PFSK-1 (cell line): Measurements from ENCODE around the gene CCNB1.

Source experiments
- POLR2AphosphoS5 ChIP-seq: IDR thresholded peaks from 2 replicates; pipeline ENCODE4 v1.6.1; 2012; ENCODE audit warnings: low read depth, mild to moderate bottlenecking, control low read depth, low read length, moderate library complexity
- SIN3A ChIP-seq: IDR thresholded peaks from 2 replicates; pipeline ENCODE4 v1.6.1; 2012; ENCODE audit warnings: mild to moderate bottlenecking, low read length, moderate library complexity, borderline replicate concordance; ENCODE audit not compliant: insufficient read depth

DNA sequence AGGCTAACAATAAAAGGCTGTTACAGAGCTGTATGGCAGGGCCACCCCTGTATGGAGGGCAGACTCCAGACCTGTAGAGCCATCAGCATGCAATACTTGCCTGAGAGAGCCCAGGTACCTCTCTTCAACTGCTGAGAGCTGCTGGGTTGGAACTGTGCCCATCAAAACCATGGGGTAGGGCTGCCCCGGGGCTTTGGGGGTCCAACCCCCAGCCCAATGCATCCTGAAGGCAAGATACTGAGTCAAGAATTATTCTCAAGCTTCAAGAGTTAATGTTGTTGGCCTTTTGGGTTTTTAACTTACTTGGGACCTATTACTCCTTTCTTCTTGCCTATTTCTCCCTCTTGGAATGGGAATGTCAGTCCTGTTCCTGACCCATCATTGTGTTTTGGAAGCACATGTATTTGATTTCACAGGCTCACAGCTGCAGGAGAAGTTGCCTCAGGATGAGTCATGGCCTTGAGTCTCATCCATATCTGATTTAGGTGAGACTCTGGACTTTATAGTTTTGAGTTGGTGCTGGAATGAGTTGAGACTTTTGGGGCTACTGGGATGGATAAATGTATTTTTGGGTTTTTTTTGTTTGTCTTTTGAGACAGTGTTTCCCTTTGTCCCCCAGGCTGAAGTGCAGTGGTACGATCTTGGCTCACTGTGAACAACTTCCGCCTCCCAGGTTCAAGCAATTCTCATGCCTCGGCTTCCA is 46.7 kb downstream of the CCNB1 start:
- TF ChIP-seq SIN3A (no peak), POLR2AphosphoS5 (no peak)
